HL-60 (cell line): ENCODE measurements around the gene SPRING1.
A peak's percentile ranks its signal among the peaks of the same experiment; 100 is the strongest.

Experiments
- DNase-seq, 2 experiments: peaks; one replicate each; pipeline ENCODE4 v3.0.0-alpha.2; 2010 to 2020; ENCODE audit warnings: low read depth in 1 of 2, low spot score in 1 of 2
- H3K27ac ChIP-seq: fragments of 250-450 bp; sonication (Bioruptor Pico); replicated peaks from 2 replicates; pipeline ENCODE4 v1.5.1; 2020; ENCODE audit warnings: mild to moderate bottlenecking, moderate library complexity
- H3K27me3 ChIP-seq: fragments of 250-450 bp; sonication (Bioruptor Pico); 2 replicates; pipeline ENCODE4 v1.5.1; 2021; ENCODE audit warnings: mild to moderate bottlenecking, moderate library complexity; ENCODE audit not compliant: insufficient read depth, poor library complexity, severe bottlenecking
- H3K4me3 ChIP-seq: replicated peaks from 2 replicates; pipeline ENCODE4 v1.5.1; 2011; ENCODE audit warnings: mild to moderate bottlenecking, control low read depth, low read length; ENCODE audit not compliant: insufficient read depth
- GABPA ChIP-seq: IDR thresholded peaks from 2 replicates; pipeline ENCODE4 v1.6.1; 2012; ENCODE audit warnings: low read depth
- REST ChIP-seq: IDR thresholded peaks from 2 replicates; pipeline ENCODE4 v1.6.1; 2012; ENCODE audit warnings: low read depth; ENCODE audit not compliant: insufficient replicate concordance
- SPI1 ChIP-seq: IDR thresholded peaks from 2 replicates; pipeline ENCODE4 v1.6.1; 2012; ENCODE audit warnings: low read depth, mild to moderate bottlenecking, borderline replicate concordance

The SPRING1 gene

GRCh38 chr12:116689521-116689920, 48.3 kb downstream of the SPRING1 start:
- DNase-seq: no peak
- TF ChIP-seq REST (no peak), GABPA (no peak), SPI1 (peak; percentile 27; the same call in 1 of the 2 replicates)
- Histone ChIP-seq H3K27ac (no peak overlapping the region), H3K4me3 (no peak overlapping the region), H3K27me3 (no peaks in the 10 kb centered on the region)
